DOHH2 (cell line): ENCODE data around the gene NOB1.

ENCODE experiments used
- H3F3A ChIP-seq: fragments of 200-600 bp; sonication (generic), shearing (Covaris generic); 2 replicates; pipeline ENCODE4 v1.6.0; 2016; ENCODE audit warnings: antibody characterized with exemption, mild to moderate bottlenecking; ENCODE audit not compliant: control insufficient read depth, insufficient read depth
- H3K27ac ChIP-seq: fragments of 200-600 bp; sonication (generic); 2 replicates; pipeline ENCODE4 v1.5.1; 2014; ENCODE audit warnings: low read depth, mild to moderate bottlenecking, low read length, moderate library complexity
- H3K27me3 ChIP-seq: fragments of 200-600 bp; sonication (generic); 2 replicates; pipeline ENCODE4 v1.6.1; 2014; ENCODE audit warnings: mild to moderate bottlenecking, low read length, mixed read lengths; ENCODE audit not compliant: control insufficient read depth
- H3K36me3 ChIP-seq: fragments of 200-600 bp; sonication (generic); 2 replicates; pipeline ENCODE4 v1.6.1; 2014; ENCODE audit warnings: mild to moderate bottlenecking, low read length, moderate library complexity, mixed read lengths; ENCODE audit not compliant: control insufficient read depth
- H3K4me1 ChIP-seq: fragments of 200-600 bp; sonication (generic); 2 replicates; pipeline ENCODE4 v1.6.1; 2014; ENCODE audit warnings: mild to moderate bottlenecking, low read length, mixed read lengths; ENCODE audit not compliant: control insufficient read depth
- H3K4me2 ChIP-seq: fragments of 200-600 bp; sonication (generic); 2 replicates; pipeline ENCODE4 v1.6.0; 2014; ENCODE audit warnings: mild to moderate bottlenecking, low read length, moderate library complexity
- H3K4me3 ChIP-seq: fragments of 200-600 bp; sonication (generic); 2 replicates; pipeline ENCODE4 v1.5.1; 2014; ENCODE audit warnings: mild to moderate bottlenecking, low read length, mixed read lengths
- H3K79me2 ChIP-seq: fragments of 200-600 bp; sonication (generic); 2 replicates; pipeline ENCODE4 v1.6.1; 2014; ENCODE audit warnings: mild to moderate bottlenecking, low read length, mixed read lengths; ENCODE audit not compliant: control insufficient read depth
- H3K9me2 ChIP-seq: fragments of 200-600 bp; sonication (generic); replicated peaks from 2 replicates; pipeline ENCODE4 v1.6.1; 2014; ENCODE audit warnings: mild to moderate bottlenecking, low read length, mixed read lengths; ENCODE audit not compliant: control insufficient read depth
- H3K9me3 ChIP-seq: fragments of 200-600 bp; sonication (generic); 2 replicates; pipeline ENCODE4 v1.6.1; 2014; ENCODE audit warnings: antibody characterized with exemption, low read length, mixed read lengths; ENCODE audit not compliant: control insufficient read depth, insufficient read depth
- H4K20me1 ChIP-seq: fragments of 200-600 bp; sonication (generic); 2 replicates; pipeline ENCODE4 v1.6.0; 2014; ENCODE audit warnings: low read depth, mild to moderate bottlenecking, antibody characterized with exemption, low read length, moderate library complexity; ENCODE audit not compliant: control insufficient read depth, insufficient read depth
- EZH2phosphoT487 ChIP-seq: fragments of 200-600 bp; sonication (generic); IDR thresholded peaks from 2 replicates; pipeline ENCODE4 v1.6.1; 2017; ENCODE audit warnings: borderline replicate concordance, mild to moderate bottlenecking, antibody characterized with exemption, low read length, moderate library complexity, mixed read lengths
- TF ChIP-seq, protein P1 (sequence below): fragments of 200-600 bp; sonication (generic); IDR thresholded peaks from one replicate; pipeline ENCODE4 v1.5.1; 2014; ENCODE audit warnings: antibody characterized with exemption, mild to moderate bottlenecking, low read depth, low read length; ENCODE audit not compliant: poor library complexity, severe bottlenecking

Gene NOB1

GRCh38 chr16:69768666-69769065, 13.9 kb upstream of the NOB1 start:
- H3K4me1 ChIP-seq: peaks cover 30% of the 10 kb centered on the region
- H3K79me2 ChIP-seq: peaks cover 96% of the 10 kb centered on the region

GRCh38 chr16:69767459-69768229, 12.9 kb upstream of the NOB1 start:
- peaks cover 12% of the 10 kb centered on the region for H3F3A ChIP-seq
- H4K20me1 ChIP-seq: no peaks in the 10 kb centered on the region
- TF ChIP-seq EZH2phosphoT487: no peak
- TF ChIP-seq, protein P1, sequence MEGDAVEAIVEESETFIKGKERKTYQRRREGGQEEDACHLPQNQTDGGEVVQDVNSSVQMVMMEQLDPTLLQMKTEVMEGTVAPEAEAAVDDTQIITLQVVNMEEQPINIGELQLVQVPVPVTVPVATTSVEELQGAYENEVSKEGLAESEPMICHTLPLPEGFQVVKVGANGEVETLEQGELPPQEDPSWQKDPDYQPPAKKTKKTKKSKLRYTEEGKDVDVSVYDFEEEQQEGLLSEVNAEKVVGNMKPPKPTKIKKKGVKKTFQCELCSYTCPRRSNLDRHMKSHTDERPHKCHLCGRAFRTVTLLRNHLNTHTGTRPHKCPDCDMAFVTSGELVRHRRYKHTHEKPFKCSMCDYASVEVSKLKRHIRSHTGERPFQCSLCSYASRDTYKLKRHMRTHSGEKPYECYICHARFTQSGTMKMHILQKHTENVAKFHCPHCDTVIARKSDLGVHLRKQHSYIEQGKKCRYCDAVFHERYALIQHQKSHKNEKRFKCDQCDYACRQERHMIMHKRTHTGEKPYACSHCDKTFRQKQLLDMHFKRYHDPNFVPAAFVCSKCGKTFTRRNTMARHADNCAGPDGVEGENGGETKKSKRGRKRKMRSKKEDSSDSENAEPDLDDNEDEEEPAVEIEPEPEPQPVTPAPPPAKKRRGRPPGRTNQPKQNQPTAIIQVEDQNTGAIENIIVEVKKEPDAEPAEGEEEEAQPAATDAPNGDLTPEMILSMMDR: no peak
- H3K4me2 ChIP-seq: no peak overlapping the region
- H3K9me2 ChIP-seq: no peaks in the 10 kb centered on the region
- H3K9me3 ChIP-seq: no peaks in the 10 kb centered on the region
- no peaks in the 10 kb centered on the region for H3K36me3 ChIP-seq
- peaks cover 27% of the 10 kb centered on the region for H3K4me1 ChIP-seq
- H3K27me3 ChIP-seq: no peaks in the 10 kb centered on the region
- H3K27ac ChIP-seq: no peak overlapping the region
- no peak overlapping the region for H3K4me3 ChIP-seq
- H3K79me2 ChIP-seq: peaks cover 96% of the 10 kb centered on the region

More at GRCh38 chr16:69768666-69769065, 13.9 kb upstream of the NOB1 start:
- Histone ChIP-seq H3K9me3 (no peaks in the 10 kb centered on the region), H3K27ac (no peak overlapping the region), H3K4me3 (no peak overlapping the region), H3F3A (peaks cover 2% of the 10 kb centered on the region), H4K20me1 (no peaks in the 10 kb centered on the region), H3K27me3 (no peaks in the 10 kb centered on the region), H3K36me3 (no peaks in the 10 kb centered on the region), H3K4me2 (no peak overlapping the region), H3K9me2 (no peaks in the 10 kb centered on the region)
- no peak for TF ChIP-seq EZH2phosphoT487
- TF ChIP-seq, protein P1: no peak

GRCh38 chr16:69763599-69763942, 8.8 kb upstream of the NOB1 start:
- no peaks in the 10 kb centered on the region for H3K36me3 ChIP-seq
- TF ChIP-seq EZH2phosphoT487: no peak
- TF ChIP-seq, protein P1: no peak
- peaks cover 65% of the 10 kb centered on the region for H3K79me2 ChIP-seq
- peak overlapping the region; percentile 89 for H3K4me2 ChIP-seq
- H3K9me3 ChIP-seq: no peaks in the 10 kb centered on the region
- H3K27me3 ChIP-seq: no peaks in the 10 kb centered on the region
- no peaks in the 10 kb centered on the region for H3K9me2 ChIP-seq
- H3K4me3 ChIP-seq: peak overlapping the region; percentile 88
- peaks cover 17% of the 10 kb centered on the region for H3F3A ChIP-seq
- no peaks in the 10 kb centered on the region for H4K20me1 ChIP-seq
- H3K27ac ChIP-seq: peak overlapping the region; percentile 53
- peaks cover 21% of the 10 kb centered on the region for H3K4me1 ChIP-seq
